BLaER1 (cell line): ENCODE results near the gene C9.

ENCODE experiments used
- H3K27ac ChIP-seq: shearing (Covaris generic); formaldehyde crosslinking; 2 replicates; pipeline ENCODE4 v1.8.1; 2022
- H3K27me3 ChIP-seq: shearing (Covaris generic); formaldehyde crosslinking; 2 replicates; pipeline ENCODE4 v1.8.1; 2022
- H3K36me3 ChIP-seq: shearing (Covaris generic); formaldehyde crosslinking; 2 replicates; pipeline ENCODE4 v1.8.1; 2022
- H3K4me1 ChIP-seq: shearing (Covaris generic); formaldehyde crosslinking; 2 replicates; pipeline ENCODE4 v1.8.1; 2022
- H3K4me2 ChIP-seq: shearing (Covaris generic); formaldehyde crosslinking; 2 replicates; pipeline ENCODE4 v1.8.1; 2022
- H3K4me3 ChIP-seq: shearing (Covaris generic); formaldehyde crosslinking; 2 replicates; pipeline ENCODE4 v1.8.1; 2022
- H3K9ac ChIP-seq: shearing (Covaris generic); formaldehyde crosslinking; 2 replicates; pipeline ENCODE4 v1.8.1; 2022
- H3K9me3 ChIP-seq: shearing (Covaris generic); formaldehyde crosslinking; 2 replicates; pipeline ENCODE4 v1.8.1; 2022
- H4K20me1 ChIP-seq: shearing (Covaris generic); formaldehyde crosslinking; 2 replicates; pipeline ENCODE4 v1.8.1; 2022
- Cebpa-rat ChIP-seq: shearing (Covaris generic); IDR thresholded peaks from 2 replicates; pipeline ENCODE4 v1.8.1; 2022

The C9 gene

DNA sequence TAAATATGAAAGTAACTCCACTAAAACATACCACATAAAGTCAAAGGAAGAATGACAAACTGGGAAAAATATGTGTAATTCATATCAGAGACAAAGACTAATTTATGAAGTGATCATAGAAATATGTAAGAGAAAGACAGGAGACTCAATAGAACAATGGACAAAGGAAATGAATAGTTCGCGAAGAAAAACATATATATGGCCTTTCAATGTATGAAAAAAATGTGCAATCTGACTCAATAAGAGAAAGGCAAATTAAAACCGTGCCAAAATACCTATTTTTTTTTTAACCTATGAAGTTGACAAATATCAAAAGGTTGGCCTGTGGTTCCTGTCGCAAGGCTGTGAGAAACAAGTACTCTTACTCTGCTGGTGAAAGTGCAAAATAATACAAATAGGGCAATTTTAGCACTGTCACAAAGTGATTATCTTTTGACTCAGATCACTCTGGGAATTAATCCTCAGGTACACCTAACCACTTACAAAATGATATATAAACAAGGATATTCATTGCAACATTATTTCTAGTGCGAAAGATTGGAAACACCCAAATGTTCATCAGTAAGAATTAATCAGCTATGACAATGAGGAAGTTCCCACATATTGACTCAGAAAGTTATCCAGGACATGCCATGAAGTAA is 3.7 kb downstream of the C9 start:
- Histone ChIP-seq H4K20me1 (no peaks in the 10 kb centered on the region), H3K9me3 (no peaks in the 10 kb centered on the region), H3K27ac (no peak overlapping the region), H3K4me1 (no peaks in the 10 kb centered on the region), H3K36me3 (no peaks in the 10 kb centered on the region), H3K9ac (no peak overlapping the region), H3K4me2 (no peak overlapping the region), H3K4me3 (no peak overlapping the region), H3K27me3 (no peaks in the 10 kb centered on the region)
- TF ChIP-seq Cebpa-rat = no peak

DNA sequence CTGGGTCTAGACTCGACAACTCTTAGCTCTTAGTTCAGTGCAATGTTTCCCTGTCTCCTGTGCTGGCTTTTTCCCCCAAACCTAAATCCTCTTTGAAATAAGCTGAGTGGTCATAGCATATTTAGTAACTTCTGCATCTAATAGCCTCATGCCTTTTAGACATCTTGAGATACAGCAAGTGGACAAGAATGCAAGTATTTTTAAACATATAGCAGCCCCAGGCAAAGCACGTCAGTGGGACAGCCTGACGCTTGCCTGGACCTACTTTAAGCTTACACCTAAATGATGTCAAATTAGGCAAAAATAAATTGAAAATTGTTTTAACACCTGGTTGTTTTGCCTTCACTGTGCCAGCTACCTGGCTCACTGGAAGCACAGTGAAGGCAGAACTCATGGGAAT is 8.0 kb downstream of the C9 start:
- no peak overlapping the region for H3K4me3 ChIP-seq
- H4K20me1 ChIP-seq = no peaks in the 10 kb centered on the region
- H3K4me2 ChIP-seq = no peak overlapping the region
- peaks cover 13% of the 10 kb centered on the region; the same call in 1 of the 2 replicates for H3K9me3 ChIP-seq
- H3K36me3 ChIP-seq = no peaks in the 10 kb centered on the region
- H3K4me1 ChIP-seq = no peaks in the 10 kb centered on the region
- no peak overlapping the region for H3K9ac ChIP-seq
- no peak overlapping the region for H3K27ac ChIP-seq
- no peaks in the 10 kb centered on the region for H3K27me3 ChIP-seq
- no peak for TF ChIP-seq Cebpa-rat

DNA sequence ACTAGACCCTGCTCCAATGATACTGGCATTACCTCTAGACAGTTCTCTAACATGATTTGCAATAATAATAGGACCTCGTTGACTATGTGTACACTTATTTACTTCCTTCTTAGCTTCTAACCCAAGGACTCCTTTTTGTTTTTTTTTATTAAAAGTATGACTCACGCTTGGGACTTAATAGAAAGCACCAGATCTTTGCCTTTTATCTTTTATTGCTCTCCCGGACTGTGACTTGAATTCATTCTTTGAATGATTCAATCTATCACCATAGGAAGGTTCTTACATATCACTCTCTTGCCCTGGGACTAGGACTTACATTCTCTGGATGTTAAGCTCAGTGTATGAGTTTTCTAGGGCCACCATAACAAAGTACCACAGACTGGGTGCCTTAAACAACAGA is 9.0 kb downstream of the C9 start:
- Histone ChIP-seq H4K20me1 (no peaks in the 10 kb centered on the region), H3K27me3 (no peaks in the 10 kb centered on the region), H3K9ac (no peak overlapping the region), H3K36me3 (no peaks in the 10 kb centered on the region), H3K4me3 (no peak overlapping the region), H3K4me2 (no peak overlapping the region), H3K9me3 (peaks cover 22% of the 10 kb centered on the region), H3K4me1 (no peaks in the 10 kb centered on the region), H3K27ac (no peak overlapping the region)
- TF ChIP-seq Cebpa-rat = no peak

DNA sequence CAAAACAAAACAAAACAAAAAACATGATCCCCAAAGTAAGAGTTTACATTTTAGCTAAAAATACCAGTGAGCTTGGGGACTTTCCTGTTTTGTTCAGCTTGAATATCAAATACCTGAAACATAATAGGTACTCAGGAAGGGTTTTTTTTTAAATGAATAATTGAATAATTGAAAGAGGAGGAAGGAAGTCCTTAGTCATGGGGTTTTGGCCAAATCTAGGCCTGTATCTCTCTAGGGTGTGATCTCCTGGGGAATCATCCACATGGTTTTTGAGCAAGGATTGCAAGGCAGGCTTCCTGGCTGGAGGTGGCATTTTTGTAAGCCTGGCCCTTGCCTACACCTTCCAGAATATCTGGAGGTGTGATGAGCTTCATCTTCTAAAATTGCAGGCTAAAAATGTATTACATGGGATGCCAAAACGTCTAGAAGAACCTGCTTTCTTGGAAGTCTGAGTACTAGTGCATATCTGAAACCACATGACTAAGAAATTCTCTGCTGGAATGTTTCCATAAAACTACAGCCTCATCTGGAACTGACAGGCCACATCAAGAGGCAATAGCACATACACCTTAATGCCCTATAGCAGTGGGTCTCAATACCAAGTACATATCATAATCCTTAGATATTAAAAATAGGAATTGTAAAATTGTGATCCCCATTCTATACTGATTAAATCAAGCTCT is 10.4 kb downstream of the C9 start:
- H3K9me3 ChIP-seq = peaks cover 32% of the 10 kb centered on the region
- no peak overlapping the region for H3K4me2 ChIP-seq
- no peaks in the 10 kb centered on the region for H3K36me3 ChIP-seq
- H4K20me1 ChIP-seq = no peaks in the 10 kb centered on the region
- no peak overlapping the region for H3K9ac ChIP-seq
- no peak for TF ChIP-seq Cebpa-rat
- H3K27ac ChIP-seq = no peak overlapping the region
- H3K27me3 ChIP-seq = no peaks in the 10 kb centered on the region
- H3K4me1 ChIP-seq = no peaks in the 10 kb centered on the region
- H3K4me3 ChIP-seq = no peak overlapping the region

DNA sequence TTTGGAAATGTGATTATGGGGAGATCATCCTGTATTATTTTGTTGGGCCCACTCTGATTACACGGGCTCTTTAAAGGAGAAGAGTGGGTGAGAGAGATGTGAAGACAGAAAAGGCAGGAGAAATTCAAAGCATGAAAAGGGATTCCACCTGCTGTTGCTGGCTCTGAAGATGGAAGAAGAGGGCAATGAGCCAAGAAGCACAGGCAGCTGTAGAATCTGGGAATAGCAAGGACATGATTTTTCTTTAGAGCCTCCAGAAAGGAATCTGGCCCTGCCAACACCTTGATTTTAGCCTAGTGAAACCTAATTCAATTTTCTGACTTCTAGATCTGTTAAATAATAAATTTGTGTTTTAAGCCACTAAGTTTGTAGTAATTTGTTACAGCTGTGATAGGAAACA is 11.3 kb downstream of the C9 start:
- Histone ChIP-seq H3K9me3 (peaks cover 32% of the 10 kb centered on the region), H3K4me1 (no peaks in the 10 kb centered on the region), H3K27ac (no peak overlapping the region), H3K4me3 (no peak overlapping the region), H3K4me2 (no peak overlapping the region), H3K36me3 (no peaks in the 10 kb centered on the region), H3K9ac (no peak overlapping the region), H4K20me1 (no peaks in the 10 kb centered on the region), H3K27me3 (no peaks in the 10 kb centered on the region)
- TF ChIP-seq Cebpa-rat = no peak

DNA sequence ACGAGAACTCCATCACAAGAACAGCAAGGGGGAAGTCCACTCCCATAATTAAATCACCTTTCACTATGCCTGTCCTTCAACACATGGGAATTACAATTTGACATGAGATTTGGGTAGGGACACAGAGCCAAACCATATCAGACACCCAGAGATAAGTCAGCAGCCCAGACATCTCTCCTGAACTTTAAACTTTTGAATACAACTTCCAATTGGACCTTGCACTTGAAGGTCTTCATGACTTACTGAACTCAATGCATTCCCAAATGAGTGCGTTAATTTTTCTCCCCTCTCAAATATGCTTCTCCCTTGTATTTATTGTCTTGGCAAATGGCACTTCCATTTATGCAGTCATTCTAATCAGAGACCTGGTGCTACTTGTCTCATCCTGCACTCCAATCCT is 12.1 kb downstream of the C9 start:
- Histone ChIP-seq H4K20me1 (no peaks in the 10 kb centered on the region), H3K4me3 (no peak overlapping the region), H3K4me1 (no peaks in the 10 kb centered on the region), H3K27ac (no peak overlapping the region), H3K4me2 (no peak overlapping the region), H3K9ac (no peak overlapping the region), H3K9me3 (peaks cover 32% of the 10 kb centered on the region), H3K27me3 (no peaks in the 10 kb centered on the region), H3K36me3 (no peaks in the 10 kb centered on the region)
- TF ChIP-seq Cebpa-rat = no peak

DNA sequence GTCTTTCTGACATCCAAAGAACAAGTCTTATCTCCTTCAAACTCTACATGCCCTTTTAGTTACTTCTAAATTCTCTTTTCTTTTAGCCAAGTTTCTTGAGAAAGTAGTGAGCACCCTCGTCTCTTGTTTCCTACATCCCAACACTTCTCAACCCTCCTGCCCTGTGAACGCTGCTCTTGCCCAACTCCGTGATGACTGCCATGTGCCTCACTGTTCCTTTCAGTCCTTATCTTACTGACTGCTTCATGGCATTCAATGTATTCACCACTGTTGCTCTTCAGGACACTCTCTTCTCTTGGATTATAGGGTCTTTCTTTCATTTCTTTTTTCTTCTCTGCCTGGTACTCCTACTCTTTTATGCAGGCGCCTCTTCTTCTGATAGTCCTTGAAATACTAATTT is 14.8 kb downstream of the C9 start:
- no peak overlapping the region for H3K9ac ChIP-seq
- H3K4me2 ChIP-seq = no peak overlapping the region
- H3K9me3 ChIP-seq = peaks cover 32% of the 10 kb centered on the region
- TF ChIP-seq Cebpa-rat = no peak
- no peak overlapping the region for H3K4me3 ChIP-seq
- no peaks in the 10 kb centered on the region for H3K27me3 ChIP-seq
- no peaks in the 10 kb centered on the region for H4K20me1 ChIP-seq
- H3K27ac ChIP-seq = no peak overlapping the region
- H3K36me3 ChIP-seq = no peaks in the 10 kb centered on the region
- no peaks in the 10 kb centered on the region for H3K4me1 ChIP-seq

DNA sequence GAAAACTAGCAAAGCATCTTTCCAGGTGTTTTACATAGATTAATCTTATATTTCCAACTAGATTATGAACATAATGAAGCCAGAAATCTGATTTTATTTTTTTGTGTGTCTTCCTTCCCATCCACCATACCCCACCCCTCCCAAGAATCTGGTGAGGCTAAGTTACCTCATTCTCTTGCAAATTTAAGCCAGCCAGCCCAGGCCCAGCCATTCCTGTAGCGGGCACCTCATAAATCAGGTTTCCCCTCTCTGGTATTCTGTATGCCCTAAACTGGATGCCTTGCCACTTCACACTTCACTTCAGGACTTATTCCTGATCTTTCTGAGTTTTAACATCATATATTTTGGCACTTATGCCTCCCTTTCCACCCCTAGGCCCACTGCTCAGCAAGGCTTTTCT is 21.8 kb downstream of the C9 start:
- Histone ChIP-seq H3K27ac (no peak overlapping the region), H4K20me1 (no peaks in the 10 kb centered on the region), H3K9me3 (no peaks in the 10 kb centered on the region), H3K4me1 (no peaks in the 10 kb centered on the region), H3K9ac (no peak overlapping the region), H3K27me3 (no peaks in the 10 kb centered on the region), H3K4me2 (no peak overlapping the region), H3K4me3 (no peak overlapping the region), H3K36me3 (no peaks in the 10 kb centered on the region)
- no peak for TF ChIP-seq Cebpa-rat

DNA sequence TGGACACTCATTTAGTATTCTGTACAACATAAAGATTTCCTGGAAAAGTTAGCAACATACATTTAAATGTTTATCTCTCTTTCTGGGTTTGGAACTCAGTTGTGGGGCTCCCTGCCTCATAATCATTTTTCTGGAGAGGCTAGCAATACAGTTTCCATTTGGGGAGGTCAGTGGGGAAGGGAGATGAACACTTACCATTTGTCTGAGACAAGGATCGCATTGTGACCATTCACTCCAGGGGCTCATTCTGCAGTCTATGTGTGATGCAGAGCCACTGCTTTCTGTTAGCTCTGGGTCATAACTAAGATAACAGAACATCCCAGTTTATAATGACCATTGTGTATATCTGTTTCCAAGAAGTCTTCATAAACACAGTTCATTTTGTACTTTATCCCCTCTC is 22.4 kb downstream of the C9 start:
- H3K27ac ChIP-seq = no peak overlapping the region
- no peak overlapping the region for H3K4me2 ChIP-seq
- H3K4me3 ChIP-seq = no peak overlapping the region
- no peaks in the 10 kb centered on the region for H3K9me3 ChIP-seq
- no peak for TF ChIP-seq Cebpa-rat
- H3K9ac ChIP-seq = no peak overlapping the region
- no peaks in the 10 kb centered on the region for H4K20me1 ChIP-seq
- H3K4me1 ChIP-seq = no peaks in the 10 kb centered on the region
- H3K27me3 ChIP-seq = no peaks in the 10 kb centered on the region
- no peaks in the 10 kb centered on the region for H3K36me3 ChIP-seq

DNA sequence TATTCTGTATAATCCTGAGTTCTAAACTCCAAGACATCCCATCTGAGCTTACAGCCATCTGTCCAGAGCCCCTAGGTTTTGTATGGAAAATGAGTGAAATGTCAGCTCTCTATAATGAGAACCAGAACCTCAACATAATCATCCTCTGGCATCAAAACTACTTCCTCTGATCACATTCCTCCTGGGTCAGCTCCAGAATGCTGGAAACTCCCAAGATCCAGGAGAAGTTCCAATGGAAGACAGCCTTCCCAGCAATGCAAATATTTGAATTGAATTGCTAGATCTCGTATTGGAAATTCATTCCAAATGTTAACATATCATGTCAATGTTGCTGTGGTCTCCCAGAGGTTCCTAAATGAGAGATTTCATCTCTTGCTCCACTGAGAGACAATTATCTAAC is 23.8 kb downstream of the C9 start:
- Histone ChIP-seq H3K4me2 (no peak overlapping the region), H4K20me1 (no peaks in the 10 kb centered on the region), H3K4me3 (no peak overlapping the region), H3K27ac (no peak overlapping the region), H3K9me3 (no peaks in the 10 kb centered on the region), H3K36me3 (no peaks in the 10 kb centered on the region), H3K4me1 (no peaks in the 10 kb centered on the region), H3K9ac (no peak overlapping the region), H3K27me3 (no peaks in the 10 kb centered on the region)
- no peak for TF ChIP-seq Cebpa-rat
